Measurements from ENCODE around the gene FAM240A.

The FAM240A gene

GRCh38 chr3:46627078-46627477 lies 14.8 kb downstream of the FAM240A start:
- no peak for TF ChIP-seq CTCF (IDR thresholded peaks at IDR 0.05; ENCODE audit: control insufficient read depth, extremely low read depth, insufficient read depth)
- no peak overlapping the region for H3K4me3 ChIP-seq (ENCODE audit: low read depth, low read length)
- DNase-seq (ENCODE audit: low read depth): no peak

- H3K4me3 ChIP-seq (ENCODE audit: low read depth, low read length): no peak overlapping the region
- TF ChIP-seq CTCF (IDR thresholded peaks at IDR 0.05; ENCODE audit: control insufficient read depth, extremely low read depth, insufficient read depth): no peak
- DNase-seq (ENCODE audit: low read depth): no peak
These were observed 16.6 kb downstream of the FAM240A start for GRCh38 chr3:46628901-46629369.

- DNase-seq (ENCODE audit: low read depth): no peak
- peak; percentile 94 for TF ChIP-seq CTCF (IDR thresholded peaks at IDR 0.05; ENCODE audit: control insufficient read depth, extremely low read depth, insufficient read depth)
- H3K4me3 ChIP-seq (ENCODE audit: low read depth, low read length): no peak overlapping the region
These were observed 17.5 kb downstream of the FAM240A start for GRCh38 chr3:46629551-46630517.

GRCh38 chr3:46632792-46633191 lies 20.5 kb downstream of the FAM240A start:
- TF ChIP-seq CTCF (IDR thresholded peaks at IDR 0.05; ENCODE audit: control insufficient read depth, extremely low read depth, insufficient read depth): no peak
- no peak for DNase-seq (ENCODE audit: low read depth)

GRCh38 chr3:46634856-46635255 lies 22.5 kb downstream of the FAM240A start:
- TF ChIP-seq CTCF (IDR thresholded peaks at IDR 0.05; ENCODE audit: control insufficient read depth, extremely low read depth, insufficient read depth): no peak

More at GRCh38 chr3:46632792-46633191, 20.5 kb downstream of the FAM240A start:
- no peak overlapping the region for H3K4me3 ChIP-seq (ENCODE audit: low read depth, low read length)

GRCh38 chr3:46639221-46639620 lies 26.9 kb downstream of the FAM240A start:
- no peak for TF ChIP-seq CTCF (IDR thresholded peaks at IDR 0.05; ENCODE audit: control insufficient read depth, extremely low read depth, insufficient read depth)

More at GRCh38 chr3:46634856-46635255, 22.5 kb downstream of the FAM240A start:
- no peak for DNase-seq (ENCODE audit: low read depth)
- no peak overlapping the region for H3K4me3 ChIP-seq (ENCODE audit: low read depth, low read length)

More at GRCh38 chr3:46639221-46639620, 26.9 kb downstream of the FAM240A start:
- DNase-seq (ENCODE audit: low read depth): no peak
- H3K4me3 ChIP-seq (ENCODE audit: low read depth, low read length): no peak overlapping the region
